GM19467 (cell line): Measurements from ENCODE around the gene SEMA4D.
"Not testable (repeated sequence)": the region's sequence is repeated elsewhere in the genome, so short reads cannot be mapped to it uniquely, and the experiment has no call there.

Source experiments
- ATAC-seq: cut with Tn5 transposase; IDR thresholded peaks from one replicate; pipeline ENCODE4 v1.9.1; 2021; ENCODE audit warnings: mild to moderate bottlenecking, moderate library complexity; ENCODE audit not compliant: unreplicated experiment

The SEMA4D gene

DNA sequence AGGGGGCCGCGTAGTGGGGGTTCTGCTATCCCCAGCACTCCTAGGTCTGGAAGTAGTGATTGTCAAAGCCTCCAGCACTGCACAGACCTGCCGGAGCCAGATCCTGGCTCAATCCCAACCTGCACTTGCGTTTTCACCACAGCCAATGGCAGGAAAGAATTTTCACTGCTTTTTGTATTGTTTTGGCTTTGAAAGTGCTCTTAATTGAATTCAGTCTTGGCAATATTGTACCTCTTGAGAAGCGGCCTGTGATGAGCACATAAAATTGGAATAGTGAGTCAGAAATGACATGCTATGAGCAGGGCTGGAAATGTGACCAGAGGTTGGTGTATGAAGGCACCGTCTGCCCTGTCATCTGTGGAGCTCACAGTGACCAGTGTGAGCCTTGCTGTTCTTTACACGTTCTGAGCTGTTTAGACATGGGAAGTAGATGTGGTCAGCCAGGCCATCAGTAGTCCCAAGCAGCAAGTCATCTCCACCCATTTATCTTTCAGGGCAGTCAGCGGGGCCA, 138.1 kb downstream of the SEMA4D start:
- ATAC-seq = no peak

- no peak for ATAC-seq
These were observed 138.9 kb downstream of the SEMA4D start for GRCh38 chr9:89358985-89359384.

GRCh38 chr9:89358376-89358916, 139.5 kb downstream of the SEMA4D start:
- ATAC-seq = no peak

GRCh38 chr9:89357331-89358197, 140.3 kb downstream of the SEMA4D start:
- ATAC-seq = no peak

GRCh38 chr9:89356782-89357181, 141.1 kb downstream of the SEMA4D start:
- ATAC-seq = no peak

DNA sequence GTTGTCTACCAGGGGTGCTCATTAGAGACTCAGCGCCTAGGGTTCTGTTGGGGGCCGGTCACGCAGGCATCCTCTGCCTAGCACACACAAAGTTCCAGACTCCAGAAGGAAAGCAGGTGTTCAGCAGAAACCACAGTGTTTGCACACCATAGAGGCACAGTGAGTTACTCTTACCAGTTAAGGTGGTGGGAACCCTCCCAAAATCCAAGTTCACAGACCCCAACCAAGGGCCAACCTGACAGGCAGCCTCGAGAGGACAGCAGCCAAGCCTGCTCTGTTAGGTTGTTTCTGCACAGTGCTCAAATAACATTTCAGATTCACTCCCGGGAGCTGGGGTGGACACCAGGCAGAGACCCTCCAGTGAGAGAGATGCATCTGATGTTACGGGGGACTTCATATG, 143.4 kb downstream of the SEMA4D start:
- ATAC-seq = no peak

GRCh38 chr9:89353989-89354388, 143.9 kb downstream of the SEMA4D start:
- ATAC-seq = no peak

GRCh38 chr9:89352874-89353649, 144.9 kb downstream of the SEMA4D start:
- no peak for ATAC-seq

GRCh38 chr9:89352451-89352850, 145.5 kb downstream of the SEMA4D start:
- no peak for ATAC-seq

- ATAC-seq = no peak
These were observed 146.2 kb downstream of the SEMA4D start for GRCh38 chr9:89351584-89352300.

- no peak for ATAC-seq
These were observed 146.8 kb downstream of the SEMA4D start for GRCh38 chr9:89350988-89351557.

GRCh38 chr9:89349607-89350006, 148.3 kb downstream of the SEMA4D start:
- ATAC-seq = no peak

GRCh38 chr9:89347651-89348050, 150.3 kb downstream of the SEMA4D start:
- no peak for ATAC-seq

GRCh38 chr9:89346696-89347095, 151.2 kb downstream of the SEMA4D start:
- no peak for ATAC-seq

- ATAC-seq = no peak
These were observed 152.4 kb downstream of the SEMA4D start for GRCh38 chr9:89345476-89345875.

DNA sequence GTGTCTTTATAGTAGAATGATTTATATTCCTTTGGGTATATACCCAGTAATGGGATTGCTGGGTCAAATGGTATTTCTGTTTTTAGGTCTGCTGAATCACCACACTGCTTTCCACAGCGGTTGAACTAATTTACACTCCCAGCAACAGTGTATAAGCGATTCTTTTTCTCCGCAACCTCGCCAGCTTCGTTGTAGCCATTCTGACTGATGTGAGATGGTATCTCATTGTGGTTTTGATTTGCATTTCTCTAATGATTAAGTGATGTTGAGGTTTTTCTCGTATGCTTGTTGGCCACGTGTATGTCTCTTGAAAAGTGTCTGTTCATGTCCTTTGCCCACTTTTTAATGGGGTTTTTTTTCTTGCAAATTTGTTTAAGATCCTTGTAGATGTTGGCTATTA, 154.1 kb downstream of the SEMA4D start:
- not testable (repeated sequence) for ATAC-seq

DNA sequence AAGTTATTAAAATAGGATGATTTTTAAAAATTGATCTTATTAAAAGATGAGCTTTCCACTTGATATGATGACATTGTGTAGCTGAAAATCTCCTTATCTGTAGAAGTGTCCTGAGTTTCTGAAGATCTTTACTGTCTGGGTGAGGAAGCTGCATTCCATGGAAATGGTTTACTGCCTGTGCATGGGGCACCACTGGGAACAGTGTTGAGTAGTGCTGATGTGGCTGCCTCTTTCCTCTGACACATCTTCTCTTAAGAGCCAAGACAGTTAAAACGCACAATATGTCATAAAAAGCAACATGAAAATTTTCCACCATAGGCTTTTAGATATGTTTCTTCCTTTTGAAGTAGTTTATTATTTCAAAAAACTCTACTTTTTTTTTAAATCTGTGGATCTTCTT, 155.0 kb downstream of the SEMA4D start:
- no peak for ATAC-seq

GRCh38 chr9:89342213-89342612, 155.7 kb downstream of the SEMA4D start:
- ATAC-seq = no peak

GRCh38 chr9:89340332-89340731, 157.6 kb downstream of the SEMA4D start:
- ATAC-seq = no peak

- ATAC-seq = no peak
These were observed 158.1 kb downstream of the SEMA4D start for GRCh38 chr9:89339807-89340206.

DNA sequence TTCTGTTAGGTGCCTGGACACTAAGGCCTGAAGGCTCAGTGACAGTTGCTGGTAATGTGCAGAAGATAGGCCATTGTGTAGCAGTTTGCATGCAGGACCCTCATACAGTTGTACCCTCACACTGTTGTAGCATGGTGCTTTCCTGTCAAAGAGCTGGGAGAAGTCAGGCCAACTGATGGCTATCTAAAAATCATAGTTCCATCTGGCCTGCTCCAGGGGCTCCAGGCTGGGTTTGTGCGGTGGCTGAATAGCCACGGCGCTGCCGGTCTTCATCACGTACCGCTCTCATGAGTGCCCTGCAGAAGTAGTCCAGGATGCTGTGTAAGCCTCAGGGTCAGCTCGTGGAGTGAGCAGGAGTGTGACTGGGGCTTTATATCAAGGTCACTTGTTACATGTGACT, 167.4 kb downstream of the SEMA4D start:
- ATAC-seq = no peak
